Body of pancreas (tissue), 4 donors: ENCODE data around the gene MED10. TPM values are rescaled to one million over a fixed set of nuclear protein-coding genes. Genes with fewer than 3 reads are reported as not detected.

Source experiments
- ATAC-seq: fragments of 150-250 bp; one replicate; pipeline ENCODE4 v1.9.1; 2016
- DNase-seq, 4 donors: peaks; one replicate each; pipeline ENCODE4 v3.0.0-alpha.2; 2019
- H3K27ac ChIP-seq, 4 donors: fragments of 200-600 bp; sonication (generic); 1 replicate in 3 of 4; 2 replicates in 1 of 4; pipeline versions ENCODE4 v1.5.1 to v1.6.1; 2016 to 2019; ENCODE audit warnings: mild to moderate bottlenecking in 1 of 4, mixed read lengths in 1 of 4, moderate library complexity in 1 of 4
- H3K27me3 ChIP-seq, 2 donors: fragments of 200-600 bp; sonication (generic); one replicate each; pipeline ENCODE4 v1.6.0; 2016; ENCODE audit warnings: mild to moderate bottlenecking in 1 of 2
- H3K36me3 ChIP-seq, 2 donors: fragments of 200-600 bp; sonication (generic); replicated peaks in 1 of 2; 2 replicates each; pipeline ENCODE4 v1.5.1; 2016; ENCODE audit warnings: low read depth in 2 of 2; ENCODE audit not compliant: insufficient read depth in 1 of 2
- H3K4me1 ChIP-seq: fragments of 200-600 bp; sonication (generic); one replicate; pipeline ENCODE4 v1.6.0; 2016
- H3K4me3 ChIP-seq, 2 donors: fragments of 200-600 bp; sonication (generic); 1 replicate in 1 of 2; 2 replicates in 1 of 2; pipeline ENCODE4 v1.5.1; 2016 to 2019
- H3K9me3 ChIP-seq, 3 donors: fragments of 200-600 bp; sonication (generic); 1 replicate in 2 of 3; 2 replicates in 1 of 3; pipeline ENCODE4 v1.5.1; 2016
- POLR2A ChIP-seq, 3 donors: fragments of 450-650 bp; IDR thresholded peaks; one replicate each; pipeline ENCODE4 v1.6.1; 2016; ENCODE audit warnings: antibody characterized with exemption in 3 of 3, mild to moderate bottlenecking in 2 of 3
- WGBS, 2 donors: methylation state at CpG; one replicate each; pipeline ENCODE4 v1.1.5; 2017; 5-methylcytosine and 5-hydroxymethylcytosine counted together
- intact Hi-C: fragments of 100-400 bp; cut with DNase I; formaldehyde crosslinking; loops from one replicate; pipeline ENCODE4 v1.15.1; 2023
- total RNA-seq, 2 donors: library from RNA; depleted of rRNA; stranded (reverse); fragments of >200 nt; gene quantifications; one replicate each; pipeline ENCODE4 v1.1.0, GENCODE V29; 2016
- TF ChIP-seq, protein P1 (sequence below), 7 experiments: fragments of 450-650 bp in 4 of 7; fragments of 200-600 bp in 3 of 7; sonication (generic) in 3 of 7; IDR thresholded peaks; one replicate each; pipeline ENCODE4 v1.5.1; 2016 to 2019; ENCODE audit warnings: antibody characterized with exemption in 7 of 7

Gene MED10
- total RNA-seq, 2 donors from 2014 or later, result 9.6 to 15.5 TPM

DNA sequence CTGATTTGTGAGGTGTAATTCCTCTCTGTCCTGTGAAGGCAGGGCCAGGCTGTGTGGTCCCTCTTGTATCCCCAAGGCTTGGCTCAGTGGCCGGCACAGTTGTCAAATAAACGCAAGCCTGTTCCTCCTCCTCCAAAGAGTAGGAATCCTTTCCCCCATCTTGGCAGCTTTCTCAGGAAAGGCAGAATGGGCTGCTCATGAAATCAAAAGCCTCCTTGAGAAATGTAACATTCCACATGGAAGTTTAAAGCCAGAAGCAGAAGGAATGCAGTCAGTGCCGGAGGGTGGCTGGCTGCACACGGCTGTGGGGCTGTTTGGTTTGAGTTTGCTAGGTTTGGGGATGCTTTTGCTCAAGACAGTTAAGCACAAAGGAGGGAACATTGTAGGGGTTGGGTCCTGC is 34.5 kb upstream of the MED10 start:
- H3K27me3 ChIP-seq, result no peaks in the 10 kb centered on the region
- no peaks in the 10 kb centered on the region for H3K9me3 ChIP-seq
- DNase-seq (no peak), ATAC-seq (no peak)
- TF ChIP-seq POLR2A (IDR thresholded peaks at IDR 0.05), result no peak
- TF ChIP-seq, protein P1, sequence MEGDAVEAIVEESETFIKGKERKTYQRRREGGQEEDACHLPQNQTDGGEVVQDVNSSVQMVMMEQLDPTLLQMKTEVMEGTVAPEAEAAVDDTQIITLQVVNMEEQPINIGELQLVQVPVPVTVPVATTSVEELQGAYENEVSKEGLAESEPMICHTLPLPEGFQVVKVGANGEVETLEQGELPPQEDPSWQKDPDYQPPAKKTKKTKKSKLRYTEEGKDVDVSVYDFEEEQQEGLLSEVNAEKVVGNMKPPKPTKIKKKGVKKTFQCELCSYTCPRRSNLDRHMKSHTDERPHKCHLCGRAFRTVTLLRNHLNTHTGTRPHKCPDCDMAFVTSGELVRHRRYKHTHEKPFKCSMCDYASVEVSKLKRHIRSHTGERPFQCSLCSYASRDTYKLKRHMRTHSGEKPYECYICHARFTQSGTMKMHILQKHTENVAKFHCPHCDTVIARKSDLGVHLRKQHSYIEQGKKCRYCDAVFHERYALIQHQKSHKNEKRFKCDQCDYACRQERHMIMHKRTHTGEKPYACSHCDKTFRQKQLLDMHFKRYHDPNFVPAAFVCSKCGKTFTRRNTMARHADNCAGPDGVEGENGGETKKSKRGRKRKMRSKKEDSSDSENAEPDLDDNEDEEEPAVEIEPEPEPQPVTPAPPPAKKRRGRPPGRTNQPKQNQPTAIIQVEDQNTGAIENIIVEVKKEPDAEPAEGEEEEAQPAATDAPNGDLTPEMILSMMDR (IDR thresholded peaks at IDR 0.05), result no peak
- whole genome bisulfite sequencing, 2 donors, result 51 to 78% methylated on average over 4 of the region's 4 CpGs
- H3K4me1 ChIP-seq, result no peaks in the 10 kb centered on the region
- intact Hi-C loops, result no loop called here
- H3K36me3 ChIP-seq, result no peaks in the 10 kb centered on the region
- no peak overlapping the region for H3K4me3 ChIP-seq
- H3K27ac ChIP-seq, result no peak overlapping the region

DNA sequence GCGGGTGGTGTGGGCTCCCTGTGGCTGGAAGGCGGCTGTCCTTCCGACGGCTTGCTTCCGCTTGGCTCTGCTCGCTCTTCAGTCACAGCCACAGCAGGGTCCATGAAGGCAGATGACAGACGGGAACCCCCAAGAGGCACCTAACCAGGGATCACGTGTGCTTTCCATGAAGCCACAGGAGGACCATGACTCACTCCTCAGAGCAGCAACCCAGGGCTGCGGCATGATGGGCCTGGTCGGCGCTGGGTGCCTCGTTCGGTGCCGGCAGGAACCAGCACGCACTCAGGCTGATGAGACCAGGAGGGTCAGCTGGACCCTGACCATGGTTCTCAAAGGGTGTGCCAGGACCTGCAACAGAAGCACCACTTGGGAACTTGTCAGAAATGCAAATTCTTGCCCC is 32.8 kb upstream of the MED10 start:
- no peaks in the 10 kb centered on the region for H3K4me1 ChIP-seq
- intact Hi-C loops, result no loop called here
- H3K36me3 ChIP-seq, result no peaks in the 10 kb centered on the region
- no peak overlapping the region for H3K27ac ChIP-seq
- TF ChIP-seq, protein P1 (IDR thresholded peaks at IDR 0.05), result no peak
- no peak for TF ChIP-seq POLR2A (IDR thresholded peaks at IDR 0.05)
- ATAC-seq (no peak), DNase-seq (no peak)
- no peaks in the 10 kb centered on the region for H3K9me3 ChIP-seq
- no peak overlapping the region for H3K4me3 ChIP-seq
- 84 to 94% methylated on average over 10 to 15 of the region's 15 CpGs for WGBS, 2 donors
- H3K27me3 ChIP-seq, result no peaks in the 10 kb centered on the region

DNA sequence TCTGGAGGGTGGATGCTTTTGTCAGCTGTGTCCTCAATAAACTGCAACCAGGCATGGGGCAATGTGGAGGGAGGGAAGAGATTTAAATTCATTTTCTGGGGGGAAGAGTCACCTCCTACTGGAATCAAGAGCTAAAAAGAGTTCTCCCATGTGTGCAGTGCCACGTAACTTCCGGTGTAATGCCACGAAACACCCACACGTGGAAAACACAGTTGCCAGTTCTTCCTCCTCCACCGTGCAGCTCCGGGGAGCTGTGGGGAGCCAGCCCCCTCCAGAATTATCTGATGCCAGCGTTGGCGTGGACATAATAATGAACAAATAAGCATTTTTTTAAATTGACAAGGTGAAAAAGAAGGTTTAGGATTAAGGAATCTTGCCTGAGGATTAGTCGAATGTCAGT is 32.1 kb upstream of the MED10 start:
- Histone ChIP-seq H3K4me1 (no peaks in the 10 kb centered on the region), H3K9me3 (no peaks in the 10 kb centered on the region), H3K27me3 (no peaks in the 10 kb centered on the region), H3K27ac (no peak overlapping the region), H3K36me3 (no peaks in the 10 kb centered on the region), H3K4me3 (no peak overlapping the region)
- 67 to 79% methylated on average over 9 of the region's 9 CpGs for WGBS, 2 donors
- no peak for TF ChIP-seq POLR2A (IDR thresholded peaks at IDR 0.05)
- TF ChIP-seq, protein P1 (IDR thresholded peaks at IDR 0.05), result no peak
- DNase-seq (no peak), ATAC-seq (no peak)
- intact Hi-C loops, result no loop called here

DNA sequence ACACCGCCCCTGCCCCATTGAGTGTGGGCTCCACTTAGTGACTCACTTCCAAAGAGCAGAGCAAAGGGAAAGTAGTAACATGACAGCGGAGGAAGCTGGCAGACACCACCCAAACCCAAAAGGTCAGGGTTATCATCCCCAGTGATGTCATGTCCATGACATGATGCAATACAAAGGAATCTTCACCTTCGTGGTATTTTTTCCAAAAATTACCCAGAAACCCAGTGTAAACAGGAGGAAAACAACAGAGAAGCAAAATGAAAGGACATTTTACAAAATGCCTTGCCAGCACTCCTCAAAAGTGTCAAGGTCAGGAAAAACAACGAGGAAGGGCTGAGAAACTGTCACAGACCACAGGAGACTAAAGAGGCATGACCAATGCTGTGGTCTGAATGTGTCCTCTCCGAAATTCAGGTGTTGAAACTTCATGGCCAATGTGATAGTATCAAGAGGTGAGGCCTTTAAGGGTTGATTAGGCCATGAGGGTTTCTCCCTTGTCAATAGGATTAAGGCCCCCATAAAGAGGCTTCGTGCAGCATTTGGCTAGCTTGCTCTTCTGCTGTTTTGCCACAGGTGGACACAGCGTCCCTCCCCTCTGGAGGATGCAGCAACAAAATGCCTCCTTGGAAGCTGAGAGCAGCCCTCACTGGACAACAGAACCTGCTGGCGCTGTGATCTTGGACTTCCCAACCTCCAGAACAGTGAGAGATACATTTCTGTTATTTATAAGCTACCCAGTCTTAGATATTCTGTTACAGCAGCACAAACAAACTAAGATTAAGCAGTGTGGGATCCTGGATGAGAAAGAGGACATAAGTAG is 30.5 kb upstream of the MED10 start:
- no peaks in the 10 kb centered on the region for H3K4me1 ChIP-seq
- TF ChIP-seq POLR2A (IDR thresholded peaks at IDR 0.05), result no peak
- TF ChIP-seq, protein P1 (IDR thresholded peaks at IDR 0.05), result no peak
- H3K9me3 ChIP-seq, result no peaks in the 10 kb centered on the region
- no peak overlapping the region for H3K4me3 ChIP-seq
- DNase-seq (no peak), ATAC-seq (no peak)
- intact Hi-C loops, result no loop called here
- 62 to 74% methylated on average over 8 of the region's 8 CpGs for WGBS, 2 donors
- H3K36me3 ChIP-seq, result no peaks in the 10 kb centered on the region
- no peaks in the 10 kb centered on the region for H3K27me3 ChIP-seq
- no peak overlapping the region for H3K27ac ChIP-seq

DNA sequence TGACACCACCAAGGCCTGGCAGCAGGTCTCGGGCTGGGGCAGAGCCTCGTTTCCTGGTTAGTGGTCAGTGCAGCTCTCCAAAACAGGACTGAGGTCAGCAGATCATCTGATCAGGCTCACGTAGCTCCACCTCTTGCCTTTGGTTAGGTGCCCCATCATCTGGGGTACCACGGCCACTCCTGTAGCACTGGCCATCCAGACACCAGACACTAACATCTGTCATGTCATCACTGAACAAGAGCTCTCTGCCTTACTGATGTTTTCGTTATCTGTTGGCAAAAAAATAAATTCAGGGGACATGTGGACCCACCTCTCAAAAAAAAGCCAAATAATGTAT is 29.9 kb upstream of the MED10 start:
- ATAC-seq, result no peak

More for the DNA sequence above, 29.9 kb upstream of the MED10 start:
- no peaks in the 10 kb centered on the region for H3K9me3 ChIP-seq
- TF ChIP-seq, protein P1 (IDR thresholded peaks at IDR 0.05), result no peak
- TF ChIP-seq POLR2A (IDR thresholded peaks at IDR 0.05), result no peak
- no peak overlapping the region for H3K27ac ChIP-seq
- H3K27me3 ChIP-seq, result no peaks in the 10 kb centered on the region
- H3K4me3 ChIP-seq, result no peak overlapping the region
- no peaks in the 10 kb centered on the region for H3K4me1 ChIP-seq
- intact Hi-C loops, result no loop called here
- 58 to 60% methylated on average over 4 to 5 of the region's 5 CpGs for WGBS, 2 donors
- no peaks in the 10 kb centered on the region for H3K36me3 ChIP-seq
- DNase-seq, result no peak
